HCT116 (cell line): ENCODE data around the gene BICRA. TPM values are rescaled to one million over a fixed set of nuclear protein-coding genes. Genes with fewer than 3 reads are reported as not detected.

Experiments used
- ATAC-seq: fragments of 200-7000 bp; cut with Tn5 transposase; 2 replicates; pipeline ENCODE4 v1.9.1; 2020; ENCODE audit warnings: mild to moderate bottlenecking, moderate library complexity
- BruUV-seq: library from RNA; stranded (reverse); fragments of 400-500 nt; replicated peaks from 2 replicates; lab custom pipeline; 2021; lab: Mats Ljungman, UMichigan
- CTCF ChIA-PET: fragments of 300-600 bp; sonication (Branson Sonifier 250); formaldehyde crosslinking; loops from one replicate; lab custom pipeline; 2021; ENCODE audit warnings: antibody characterized with exemption; lab: Charles Lee
- POLR2A ChIA-PET: fragments of 300-600, 350-600 bp; sonication (Branson Sonifier 250); formaldehyde crosslinking; loops from one replicate; lab custom pipeline; 2021; ENCODE audit warnings: antibody characterized with exemption; lab: Charles Lee
- RAD21 ChIA-PET, 2 experiments: fragments of 300-600 bp; sonication (Branson Sonifier 250); formaldehyde crosslinking; loops; one replicate each; lab custom pipeline; 2023; ENCODE audit warnings: low total read pairs in 2 of 2; ENCODE audit not compliant: uncharacterized antibody in 2 of 2, unreplicated experiment in 2 of 2, low non-redundant PET in 1 of 2; lab: Charles Lee
- DNase-seq: peaks from one replicate; pipeline ENCODE4 v3.0.0-alpha.2; 2010; ENCODE audit warnings: low read depth, low spot score
- H2AFZ ChIP-seq: fragments of 200-600 bp; shearing (Covaris generic), sonication (generic); 2 replicates; pipeline ENCODE4 v1.6.1; 2017; ENCODE audit warnings: low read depth, mixed run types, mixed read lengths, antibody characterized with exemption, low read length; ENCODE audit not compliant: poor library complexity, severe bottlenecking
- H3K27ac ChIP-seq: 2 replicates; pipeline ENCODE4 v1.5.1; 2012; ENCODE audit warnings: low read depth, low read length
- H3K27me3 ChIP-seq: fragments of 200-600 bp; sonication (generic); 2 replicates; pipeline ENCODE4 v1.6.1; 2016; ENCODE audit warnings: mixed run types, low read length, mixed read lengths; ENCODE audit not compliant: insufficient read depth
- H3K36me3 ChIP-seq, 2 experiments: fragments of 200-500 bp in 1 of 2; fragments of 200-600 bp in 1 of 2; sonication (Bioruptor generic) in 1 of 2; sonication (generic) in 1 of 2; 2 replicates each; pipeline versions ENCODE4 v1.5.1 to v1.6.1; 2014 to 2016; ENCODE audit warnings: low read length in 2 of 2, inconsistent platforms in 1 of 2, mixed read lengths in 1 of 2, mixed run types in 1 of 2; ENCODE audit not compliant: insufficient read depth in 2 of 2, control insufficient read depth in 1 of 2
- H3K4me1 ChIP-seq, 2 experiments: fragments of 200-600 bp in 1 of 2; sonication (generic) in 1 of 2; 2 replicates each; pipeline versions ENCODE4 v1.5.1 to v1.6.1; 2012 to 2017; ENCODE audit warnings: low read length in 2 of 2, inconsistent platforms in 1 of 2, mild to moderate bottlenecking in 1 of 2, mixed read lengths in 1 of 2, mixed run types in 1 of 2, moderate library complexity in 1 of 2; ENCODE audit not compliant: insufficient read depth in 2 of 2, control insufficient read depth in 1 of 2
- H3K4me2 ChIP-seq: fragments of 200-600 bp; sonication (generic); 2 replicates; pipeline ENCODE4 v1.6.1; 2017; ENCODE audit warnings: mixed run types, low read length, mixed read lengths
- H3K4me3 ChIP-seq, 2 experiments: fragments of 200-600 bp in 1 of 2; sonication (generic) in 1 of 2; replicated peaks in 1 of 2; 2 replicates each; pipeline ENCODE4 v1.5.1; 2011 to 2016; ENCODE audit warnings: low read length in 2 of 2, control low read depth in 1 of 2, low read depth in 1 of 2, mild to moderate bottlenecking in 1 of 2, mixed read lengths in 1 of 2, mixed run types in 1 of 2
- H3K79me2 ChIP-seq: fragments of 200-600 bp; sonication (generic); 2 replicates; pipeline ENCODE4 v1.6.1; 2017; ENCODE audit warnings: mild to moderate bottlenecking, mixed run types, low read length, moderate library complexity, mixed read lengths; ENCODE audit not compliant: insufficient read depth
- H3K9ac ChIP-seq: fragments of 200-600 bp; sonication (generic); 2 replicates; pipeline ENCODE4 v1.6.1; 2016; ENCODE audit warnings: low read length, mixed read lengths
- H3K9me2 ChIP-seq: fragments of 200-600 bp; sonication (generic), shearing (Covaris generic); 2 replicates; pipeline ENCODE4 v1.6.1; 2017; ENCODE audit warnings: mixed run types, mild to moderate bottlenecking, moderate library complexity; ENCODE audit not compliant: insufficient read depth
- H3K9me3 ChIP-seq, 2 experiments: fragments of 200-500 bp in 1 of 2; fragments of 200-600 bp in 1 of 2; sonication (Bioruptor generic) in 1 of 2; sonication (generic) in 1 of 2; 2 replicates each; pipeline ENCODE4 v1.6.1; 2014 to 2017; ENCODE audit warnings: low read length in 2 of 2, mixed read lengths in 2 of 2, inconsistent platforms in 1 of 2, low read depth in 1 of 2, mild to moderate bottlenecking in 1 of 2, mixed run types in 1 of 2, moderate library complexity in 1 of 2; ENCODE audit not compliant: control insufficient read depth in 1 of 2, insufficient read depth in 1 of 2
- H4K20me1 ChIP-seq: fragments of 200-600 bp; sonication (generic), shearing (Covaris generic); 2 replicates; pipeline ENCODE4 v1.6.1; 2017; ENCODE audit warnings: mixed run types, mild to moderate bottlenecking, moderate library complexity; ENCODE audit not compliant: insufficient read depth
- ATF3 ChIP-seq: IDR thresholded peaks from 2 replicates; pipeline ENCODE4 v1.6.1; 2012
- CEBPB ChIP-seq: IDR thresholded peaks from 2 replicates; pipeline ENCODE4 v1.6.1; 2012; ENCODE audit warnings: low read depth
- CTCF ChIP-seq, 3 experiments: fragments of 200-600 bp in 1 of 3; sonication (generic) in 1 of 3; IDR thresholded peaks in 2 of 3; conservative IDR thresholded peaks in 1 of 3; 2 replicates each; pipeline ENCODE4 v1.5.1; 2012 to 2017; ENCODE audit warnings: low read depth in 2 of 3, low read length in 2 of 3, antibody characterized with exemption in 1 of 3, borderline replicate concordance in 1 of 3, control low read depth in 1 of 3, mild to moderate bottlenecking in 1 of 3, mixed read lengths in 1 of 3, mixed run types in 1 of 3, moderate library complexity in 1 of 3; ENCODE audit not compliant: insufficient read depth in 1 of 3
- EGR1 ChIP-seq: IDR thresholded peaks from 2 replicates; pipeline ENCODE4 v1.6.1; 2012; ENCODE audit warnings: low read depth
- ELF1 ChIP-seq: IDR thresholded peaks from 2 replicates; pipeline ENCODE4 v1.6.1; 2012; ENCODE audit warnings: low read depth, borderline replicate concordance
- EZH2 ChIP-seq: fragments of 200-600 bp; sonication (generic); IDR thresholded peaks from 2 replicates; pipeline ENCODE4 v1.6.1; 2017; ENCODE audit warnings: antibody characterized with exemption, mixed run types
- EZH2phosphoT487 ChIP-seq: fragments of 200-600 bp; IDR thresholded peaks from 2 replicates; pipeline ENCODE4 v1.6.1; 2018; ENCODE audit warnings: antibody characterized with exemption, borderline replicate concordance
- JUND ChIP-seq: IDR thresholded peaks from 2 replicates; pipeline ENCODE4 v1.6.1; 2012
- MAX ChIP-seq: IDR thresholded peaks from 2 replicates; pipeline ENCODE4 v1.6.1; 2012
- RAD21 ChIP-seq: IDR thresholded peaks from 2 replicates; pipeline ENCODE4 v1.6.1; 2012; ENCODE audit warnings: low read depth, mild to moderate bottlenecking
- SP1 ChIP-seq: IDR thresholded peaks from 2 replicates; pipeline ENCODE4 v1.6.1; 2012; ENCODE audit warnings: low read depth
- YY1 ChIP-seq: IDR thresholded peaks from 2 replicates; pipeline ENCODE4 v1.6.1; 2011; ENCODE audit warnings: low read length, low read depth, moderate library complexity, mild to moderate bottlenecking; ENCODE audit not compliant: insufficient replicate concordance; ENCODE audit errors: extremely low read depth
- ZBTB33 ChIP-seq: IDR thresholded peaks from 2 replicates; pipeline ENCODE4 v1.6.1; 2011; ENCODE audit warnings: mild to moderate bottlenecking, low read length, moderate library complexity; ENCODE audit not compliant: insufficient replicate concordance; ENCODE audit errors: extremely low read depth
- ZNF274 ChIP-seq: fragments of 200-500 bp; sonication (Bioruptor generic); IDR thresholded peaks from 2 replicates; pipeline ENCODE4 v1.6.1; 2014; ENCODE audit warnings: mild to moderate bottlenecking, low read depth, low read length, inconsistent platforms
- intact Hi-C: fragments of 100-400 bp; cut with micrococcal nuclease; formaldehyde crosslinking; loops from 2 replicates; pipeline ENCODE4 v1.10.0; 2022
- total RNA-seq: library from RNA; stranded (reverse); gene quantifications from one replicate; pipeline ENCODE4 v1.2.1, GENCODE V29; 2021; ENCODE audit not compliant: unreplicated experiment

Gene BICRA
- total RNA-seq, 1 experiment from 2014 or later: 11.3 TPM

DNA sequence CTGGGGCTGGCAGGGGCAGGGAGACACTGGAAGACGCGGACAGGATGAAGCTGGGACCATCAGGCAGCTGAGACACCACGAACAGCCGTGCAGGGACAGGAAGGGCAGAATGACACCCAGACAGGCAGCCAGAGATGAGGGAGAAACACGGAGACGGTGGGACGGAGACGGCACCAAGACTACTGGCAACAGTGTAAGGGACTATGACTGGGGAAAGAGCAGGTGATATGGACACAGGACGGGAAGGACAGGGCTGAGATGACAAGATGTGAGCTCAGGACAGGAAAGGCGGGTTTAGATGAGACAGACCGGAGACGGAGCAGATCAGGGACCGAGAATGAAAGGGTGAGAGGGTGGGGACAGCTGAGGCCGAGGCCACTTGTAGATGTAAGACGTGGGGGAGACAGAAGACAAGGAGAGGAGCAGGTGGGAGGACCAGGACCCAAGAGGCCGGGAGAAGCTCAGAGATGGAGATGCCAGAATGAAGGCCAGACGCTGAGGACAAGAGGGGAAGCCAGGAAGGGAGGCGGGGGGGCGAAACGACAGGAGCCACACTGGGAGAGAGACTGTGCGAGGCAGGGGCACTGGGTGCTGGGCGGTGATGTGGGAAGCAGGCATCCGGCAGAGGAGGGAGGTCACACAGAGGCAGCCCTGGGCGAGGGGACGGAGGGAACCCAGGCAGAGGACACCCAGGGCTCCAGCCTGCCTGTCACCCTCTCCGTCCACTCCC, 86.8 kb downstream of the BICRA start:
- no peak overlapping the region for H3K9ac ChIP-seq
- H4K20me1 ChIP-seq: no peaks in the 10 kb centered on the region
- no peak for DNase-seq
- TF ChIP-seq EZH2phosphoT487: no peak
- no peak for TF ChIP-seq EGR1
- TF ChIP-seq ATF3: no peak
- TF ChIP-seq CEBPB: no peak
- TF ChIP-seq JUND: no peak
- no peak for TF ChIP-seq SP1
- TF ChIP-seq ZBTB33: no peak
- TF ChIP-seq YY1: no peak
- TF ChIP-seq ELF1: no peak
- TF ChIP-seq CTCF (IDR thresholded peaks at IDR 0.05 in 2 of 3, conservative IDR thresholded peaks at IDR 0.05 in 1 of 3; ENCODE audit: borderline replicate concordance in 1 of 3, insufficient read depth in 1 of 3, low read depth in 2 of 3, low read length in 2 of 3): no peak
- TF ChIP-seq EZH2: no peak
- no peak for TF ChIP-seq RAD21
- no peak for TF ChIP-seq ZNF274
- TF ChIP-seq MAX: no peak
- H3K9me2 ChIP-seq: no peaks in the 10 kb centered on the region
- no peaks in the 10 kb centered on the region for H3K27me3 ChIP-seq
- H3K36me3 ChIP-seq: peaks cover 0 to 7% of the 10 kb centered on the region in 2 experiments; a peak in 2 of 4 replicates
- ChIA-PET POLR2A (no interaction called here), RAD21 (no interaction called here), CTCF (interaction anchor here (1.0 kb wide), 1 partner anchor 259 kb away, joined by 4 read pairs; no protein-coding TSS in a partner anchor)
- no peaks in the 10 kb centered on the region for H3K9me3 ChIP-seq
- no peak overlapping the region for H3K4me2 ChIP-seq
- no peak overlapping the region for H2AFZ ChIP-seq
- H3K4me1 ChIP-seq: peaks cover 3 to 8% of the 10 kb centered on the region in 2 experiments; a peak in 3 of 4 replicates
- no peaks in the 10 kb centered on the region for H3K79me2 ChIP-seq
- H3K4me3 ChIP-seq: no peak overlapping the region
- BruUV-seq: no TSS peak
- intact Hi-C loops: loop anchor here (5.0 to 10.0 kb wide), 2 partner anchors 93 to 401 kb away; no protein-coding TSS in a partner anchor
- H3K27ac ChIP-seq: no peak overlapping the region
- ATAC-seq: no peak
